ENCODE data around the gene TTLL9. TPM values are rescaled to one million over a fixed set of nuclear protein-coding genes. Genes with fewer than 3 reads are reported as not detected.
"Not testable (repeated sequence)": the region's sequence is repeated elsewhere in the genome, so short reads cannot be mapped to it uniquely, and the experiment has no call there.

Gene TTLL9, protein sequence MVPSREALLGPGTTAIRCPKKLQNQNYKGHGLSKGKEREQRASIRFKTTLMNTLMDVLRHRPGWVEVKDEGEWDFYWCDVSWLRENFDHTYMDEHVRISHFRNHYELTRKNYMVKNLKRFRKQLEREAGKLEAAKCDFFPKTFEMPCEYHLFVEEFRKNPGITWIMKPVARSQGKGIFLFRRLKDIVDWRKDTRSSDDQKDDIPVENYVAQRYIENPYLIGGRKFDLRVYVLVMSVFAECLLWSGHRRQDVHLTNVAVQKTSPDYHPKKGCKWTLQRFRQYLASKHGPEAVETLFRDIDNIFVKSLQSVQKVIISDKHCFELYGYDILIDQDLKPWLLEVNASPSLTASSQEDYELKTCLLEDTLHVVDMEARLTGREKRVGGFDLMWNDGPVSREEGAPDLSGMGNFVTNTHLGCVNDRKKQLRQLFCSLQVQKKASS
- total RNA-seq (0.26 TPM), polyA plus RNA-seq (0.20 TPM)

DNA sequence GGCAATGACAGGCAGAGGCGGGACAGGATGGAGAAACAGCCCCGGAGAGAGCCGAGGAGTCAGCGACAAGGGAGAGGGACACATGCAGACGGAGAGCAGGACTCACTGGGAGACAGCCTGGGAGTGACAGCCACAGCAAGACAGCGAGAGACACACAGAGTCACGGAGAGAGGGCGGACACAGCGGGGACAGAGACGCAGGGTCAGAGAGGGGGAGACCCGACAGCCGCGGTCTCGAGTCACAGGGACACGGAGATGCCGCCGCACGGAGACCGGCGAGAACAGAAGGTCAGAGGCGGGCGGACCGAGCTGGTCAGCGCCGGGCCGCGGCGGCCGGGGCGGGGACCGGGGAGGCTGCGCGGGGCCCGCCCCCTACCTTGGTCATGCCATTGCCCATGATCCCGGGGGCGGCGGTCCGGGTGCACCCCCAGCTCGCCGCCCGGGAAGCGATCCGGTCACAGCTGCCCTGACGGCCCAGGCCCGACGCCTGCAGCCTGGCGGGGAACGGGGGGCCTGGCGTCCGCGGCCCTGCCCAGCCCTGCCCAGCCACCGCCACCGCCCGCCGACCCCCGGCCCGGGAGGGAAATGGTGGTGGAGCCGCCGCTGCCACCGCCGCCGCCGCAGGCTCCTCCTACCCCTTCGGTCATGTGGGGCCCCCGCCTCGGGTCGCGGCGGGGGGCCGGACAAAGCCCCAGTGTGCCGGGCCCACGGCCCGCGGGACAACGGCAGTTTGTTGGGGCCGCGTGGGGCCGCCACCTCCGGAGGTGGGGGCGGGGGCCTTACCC is at the start of gene TTLL9, which contains the start of gene DUSP15:
TTLL9 (plus strand) TSS at position 693 of the 784 bp plus-strand sequence. CDS start 493 bp downstream, outside the sequence.
DUSP15 (minus strand) TSS at position 586 of the 784 bp plus-strand sequence; CDS start at position 396, 190 bp downstream.
- DNase-seq (ENCODE audit: extremely low spot score), result no peak
- H3K4me3 ChIP-seq (ENCODE audit: low read depth, low read length), result peak within 1 kb of the TSS; percentile 67
- peak within 1 kb of the TSS; percentile 48 for H3K27ac ChIP-seq (ENCODE audit: low read depth)
- H3K36me3 ChIP-seq (ENCODE audit: insufficient read depth), result no peaks in the 10 kb centered on the region
- no peaks in the 10 kb centered on the region for H3K4me1 ChIP-seq (ENCODE audit: insufficient read depth)
- WGBS, result under 1% methylated on average over 80 of the region's 80 CpGs

DNA sequence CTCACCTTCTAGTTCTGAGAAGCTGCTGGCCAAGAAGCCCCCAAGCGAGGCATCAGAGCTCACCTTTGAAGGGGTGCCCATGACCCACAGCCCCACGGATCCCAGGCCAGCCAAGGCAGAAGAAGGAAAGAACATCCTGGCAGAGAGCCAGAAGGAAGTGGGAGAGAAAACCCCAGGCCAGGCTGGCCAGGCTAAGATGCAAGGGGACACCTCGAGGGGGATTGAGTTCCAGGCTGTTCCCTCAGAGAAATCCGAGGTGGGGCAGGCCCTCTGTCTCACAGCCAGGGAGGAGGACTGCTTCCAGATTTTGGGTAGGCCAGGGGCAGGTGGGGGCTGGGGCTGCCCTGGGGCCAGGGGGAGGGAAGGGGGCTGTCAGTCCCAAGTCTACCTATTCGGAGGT is 49.0 kb upstream of the TTLL9 start:
- no peak overlapping the region for H3K27ac ChIP-seq (ENCODE audit: low read depth)
- H3K36me3 ChIP-seq (ENCODE audit: insufficient read depth), result no peaks in the 10 kb centered on the region
- H3K4me3 ChIP-seq (ENCODE audit: low read depth, low read length), result no peak overlapping the region
- 60% methylated on average over 5 of the region's 5 CpGs for WGBS
- no peaks in the 10 kb centered on the region for H3K4me1 ChIP-seq (ENCODE audit: insufficient read depth)
- DNase-seq (ENCODE audit: extremely low spot score), result no peak

DNA sequence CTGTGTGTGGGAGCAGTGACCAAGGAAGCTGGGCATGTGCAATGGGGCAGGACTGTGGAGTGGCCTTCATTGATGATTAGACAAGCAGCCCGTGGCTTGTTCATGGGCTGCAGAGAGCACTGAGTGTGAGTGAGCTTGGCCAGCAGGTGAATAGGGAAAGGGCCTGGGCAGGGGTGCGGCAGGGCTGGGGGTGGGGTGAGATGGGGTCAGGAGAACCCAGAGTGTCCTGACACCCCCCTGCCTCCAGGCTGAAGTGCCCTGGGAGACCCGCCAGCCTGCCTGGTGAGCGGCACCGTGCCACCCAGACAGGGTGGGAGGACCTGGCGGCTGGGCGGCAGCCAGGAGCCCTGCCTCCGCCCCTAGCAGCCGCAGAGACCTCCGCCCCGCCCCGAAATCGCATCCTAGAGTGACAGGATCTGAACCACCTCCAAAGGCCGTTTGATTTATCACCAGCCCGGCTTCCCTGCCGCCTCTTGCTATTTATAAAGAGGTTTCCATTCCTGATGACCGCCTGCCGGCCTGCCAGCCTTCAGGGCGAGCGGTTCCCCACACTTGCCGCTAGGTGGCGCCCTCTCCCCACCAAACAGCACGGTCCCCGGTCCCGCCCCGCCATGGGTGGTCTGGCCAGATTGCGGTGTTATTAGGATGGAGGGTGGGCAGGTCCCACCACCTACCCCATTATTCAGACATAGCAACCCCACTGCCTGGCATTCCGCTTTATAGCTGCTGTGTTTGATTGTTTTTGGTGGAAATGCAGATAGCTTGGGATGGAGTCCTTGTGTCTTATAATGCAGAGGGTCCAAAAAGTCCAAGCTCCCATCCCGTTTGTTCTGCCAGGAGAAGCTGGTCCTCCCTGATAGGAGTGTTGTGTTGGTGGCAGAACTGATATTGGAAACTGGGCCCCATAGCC is 47.8 kb upstream of the TTLL9 start:
- Histone ChIP-seq H3K27ac (ENCODE audit: low read depth) (no peak overlapping the region), H3K4me3 (ENCODE audit: low read depth, low read length) (no peak overlapping the region), H3K4me1 (ENCODE audit: insufficient read depth) (no peaks in the 10 kb centered on the region), H3K36me3 (ENCODE audit: insufficient read depth) (no peaks in the 10 kb centered on the region)
- 4% methylated on average over 29 of the region's 29 CpGs for WGBS
- peak; percentile 49 for DNase-seq (ENCODE audit: extremely low spot score)

DNA sequence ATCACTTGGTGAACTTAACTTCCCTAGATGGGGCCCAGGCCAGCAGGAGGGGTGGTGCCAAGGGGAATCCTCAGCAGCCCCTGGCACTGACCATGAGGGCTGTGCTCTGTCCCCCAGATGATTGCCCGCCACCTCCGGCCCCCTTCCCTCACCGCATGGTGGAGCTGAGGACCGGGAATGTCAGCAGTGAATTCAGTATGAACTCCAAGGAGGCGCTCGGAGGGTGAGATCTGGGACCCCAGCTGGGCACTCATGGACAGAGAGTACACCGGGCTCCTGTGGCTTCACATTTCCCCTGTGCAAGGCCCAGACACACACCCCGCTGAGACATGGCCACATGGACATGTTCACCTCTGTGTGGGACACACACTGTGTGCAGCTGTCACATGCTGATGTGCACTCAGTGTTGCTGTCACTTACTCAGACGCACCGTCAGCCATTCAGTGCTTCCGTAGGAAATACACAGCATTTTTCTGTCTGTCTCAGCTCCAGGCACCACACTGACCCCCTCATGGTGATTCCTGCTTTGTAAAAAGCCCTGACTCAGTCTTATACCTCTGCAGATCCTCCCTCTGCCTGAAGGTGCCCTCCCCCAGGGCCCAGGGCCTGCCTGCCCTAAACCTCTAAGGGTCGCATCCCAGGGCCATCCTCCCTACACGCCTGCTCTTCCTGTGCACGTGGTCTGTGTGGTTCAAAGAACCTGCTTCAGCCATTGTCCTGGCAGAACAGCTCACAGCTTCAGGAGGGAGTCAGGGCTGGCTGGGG is 46.9 kb upstream of the TTLL9 start:
- DNase-seq (ENCODE audit: extremely low spot score), result no peak
- no peaks in the 10 kb centered on the region for H3K36me3 ChIP-seq (ENCODE audit: insufficient read depth)
- H3K4me3 ChIP-seq (ENCODE audit: low read depth, low read length), result no peak overlapping the region
- H3K4me1 ChIP-seq (ENCODE audit: insufficient read depth), result no peaks in the 10 kb centered on the region
- 53% methylated on average over 14 of the region's 14 CpGs for WGBS
- H3K27ac ChIP-seq (ENCODE audit: low read depth), result no peak overlapping the region

DNA sequence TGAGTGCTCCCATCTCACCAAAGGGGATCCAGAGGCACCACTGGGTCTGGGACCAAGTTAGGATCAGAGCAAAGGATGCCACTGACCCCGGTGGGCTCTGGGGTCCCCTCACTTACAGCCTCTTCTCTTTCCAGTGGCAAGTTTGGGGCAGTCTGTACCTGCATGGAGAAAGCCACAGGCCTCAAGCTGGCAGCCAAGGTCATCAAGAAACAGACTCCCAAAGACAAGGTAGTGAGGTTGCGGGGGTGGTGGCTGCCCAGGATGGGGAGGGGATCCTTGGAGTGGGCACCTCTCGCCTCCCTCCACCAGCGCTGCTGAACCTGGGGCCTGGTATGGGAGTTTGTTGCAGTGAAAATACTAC is 46.3 kb upstream of the TTLL9 start:
- Histone ChIP-seq H3K4me3 (ENCODE audit: low read depth, low read length) (no peak overlapping the region), H3K27ac (ENCODE audit: low read depth) (no peak overlapping the region), H3K36me3 (ENCODE audit: insufficient read depth) (no peaks in the 10 kb centered on the region), H3K4me1 (ENCODE audit: insufficient read depth) (no peaks in the 10 kb centered on the region)
- 92% methylated on average over 4 of the region's 4 CpGs for WGBS
- DNase-seq (ENCODE audit: extremely low spot score), result no peak

DNA sequence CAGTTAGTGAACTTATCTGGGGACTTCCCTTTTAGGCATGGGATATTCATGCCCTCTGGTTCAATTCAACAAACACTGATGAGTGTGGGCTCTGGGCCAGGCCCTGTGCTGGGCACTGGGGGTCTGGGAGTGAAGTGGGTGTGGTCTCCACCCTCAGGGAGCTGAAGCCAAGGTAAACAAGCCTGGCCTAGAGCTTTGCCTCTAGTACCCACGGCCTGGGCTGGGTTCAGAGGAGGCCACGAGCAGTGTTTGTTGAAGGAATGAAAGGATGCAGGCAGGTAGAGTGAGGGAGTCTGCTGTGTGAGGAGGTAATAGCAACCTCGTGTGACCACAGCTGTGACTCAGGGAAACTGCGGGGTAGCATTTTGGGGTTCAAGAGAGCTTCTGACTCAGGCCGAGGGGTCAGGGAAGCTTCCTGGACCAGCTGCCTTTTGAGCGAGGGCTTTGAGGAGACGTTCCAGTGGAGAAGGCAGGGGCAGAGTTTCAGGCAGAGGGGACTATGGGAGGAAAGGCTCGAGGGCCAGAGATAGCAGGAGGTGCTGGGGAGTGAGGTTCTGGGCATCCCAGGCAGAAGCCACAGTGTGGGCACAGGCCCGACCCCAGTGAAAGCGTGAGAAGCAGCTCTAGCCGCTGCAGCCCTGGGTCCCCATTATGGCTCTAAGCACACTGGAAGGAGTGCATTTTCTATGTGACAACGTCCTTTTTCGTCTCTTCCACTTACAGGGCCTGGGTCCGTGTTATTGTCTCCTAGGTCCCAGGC is 45.7 kb upstream of the TTLL9 start:
- Histone ChIP-seq H3K36me3 (ENCODE audit: insufficient read depth) (no peaks in the 10 kb centered on the region), H3K4me1 (ENCODE audit: insufficient read depth) (no peaks in the 10 kb centered on the region), H3K27ac (ENCODE audit: low read depth) (no peak overlapping the region), H3K4me3 (ENCODE audit: low read depth, low read length) (no peak overlapping the region)
- DNase-seq (ENCODE audit: extremely low spot score), result no peak
- 81% methylated on average over 14 of the region's 14 CpGs for WGBS

DNA sequence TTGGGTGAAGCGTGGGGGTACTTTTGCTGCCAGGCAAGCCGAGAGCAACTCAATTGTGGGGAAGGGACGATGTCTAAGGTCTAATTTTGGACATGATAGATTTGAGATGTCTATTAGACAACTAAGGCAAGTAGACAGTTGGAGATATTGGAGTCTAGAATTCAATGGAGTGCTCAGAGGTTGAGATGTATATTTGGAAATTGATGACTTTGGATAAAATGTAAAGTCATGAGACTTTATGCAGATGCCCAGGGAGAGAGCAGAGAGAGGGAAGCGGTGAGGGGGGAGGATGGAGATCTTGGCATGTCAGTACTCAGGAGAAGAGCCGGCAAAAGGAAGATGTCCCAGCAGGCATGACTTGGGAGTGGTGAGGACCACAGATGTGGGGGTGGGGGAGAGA is 44.4 kb upstream of the TTLL9 start:
- 85% methylated on average over 5 of the region's 5 CpGs for WGBS
- DNase-seq (ENCODE audit: extremely low spot score), result no peak
- Histone ChIP-seq H3K36me3 (ENCODE audit: insufficient read depth) (no peaks in the 10 kb centered on the region), H3K4me1 (ENCODE audit: insufficient read depth) (no peaks in the 10 kb centered on the region), H3K4me3 (ENCODE audit: low read depth, low read length) (no peak overlapping the region), H3K27ac (ENCODE audit: low read depth) (no peak overlapping the region)

DNA sequence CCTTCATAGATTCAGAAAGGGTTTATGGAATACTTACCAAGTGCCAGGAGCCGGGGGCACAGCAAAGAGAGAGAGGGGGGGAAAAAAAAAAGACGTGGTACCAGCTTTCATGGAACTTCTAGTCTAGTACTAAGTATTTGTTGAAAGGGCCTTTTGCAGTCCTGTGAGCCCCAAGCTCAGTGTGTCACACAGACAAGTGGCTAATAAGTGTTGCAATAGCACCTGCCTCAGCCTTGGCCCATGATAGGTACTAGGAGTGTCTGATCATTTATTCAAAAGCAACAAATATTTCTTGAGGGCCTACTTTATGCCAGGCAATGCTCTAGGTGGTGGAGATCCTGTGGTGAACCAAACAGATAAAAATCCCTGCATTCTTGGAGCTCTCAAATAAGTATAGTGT is 43.4 kb upstream of the TTLL9 start:
- H3K27ac ChIP-seq (ENCODE audit: low read depth), result no peak overlapping the region
- no peaks in the 10 kb centered on the region for H3K36me3 ChIP-seq (ENCODE audit: insufficient read depth)
- no peaks in the 10 kb centered on the region for H3K4me1 ChIP-seq (ENCODE audit: insufficient read depth)
- no peak for DNase-seq (ENCODE audit: extremely low spot score)
- WGBS, result 78% methylated on average over 2 of the region's 2 CpGs
- H3K4me3 ChIP-seq (ENCODE audit: low read depth, low read length), result no peak overlapping the region

DNA sequence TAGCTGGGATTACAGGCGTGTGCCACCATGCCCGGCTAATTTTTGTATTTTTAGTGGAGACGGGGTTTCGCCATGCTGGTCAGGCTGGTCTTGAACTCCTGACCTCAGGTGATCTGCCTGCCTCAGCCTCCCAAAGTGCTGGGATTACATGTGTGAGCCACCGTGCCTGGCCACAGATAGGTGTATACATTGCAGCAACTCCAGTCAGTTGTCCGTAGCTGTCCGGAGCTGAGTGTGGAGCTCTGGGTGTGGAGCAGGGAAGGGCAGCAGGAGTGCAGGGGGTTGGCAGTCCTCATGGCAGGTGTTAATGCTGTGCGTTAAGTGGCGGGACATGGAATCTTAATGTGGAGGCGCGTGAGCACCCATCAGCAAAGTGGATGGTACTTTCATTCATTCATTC is 42.4 kb upstream of the TTLL9 start:
- not testable (repeated sequence) for H3K4me1 ChIP-seq (ENCODE audit: insufficient read depth); H3K4me3 ChIP-seq (ENCODE audit: low read depth, low read length); H3K27ac ChIP-seq (ENCODE audit: low read depth); H3K36me3 ChIP-seq (ENCODE audit: insufficient read depth); DNase-seq (ENCODE audit: extremely low spot score)
- 94% methylated on average over 11 of the region's 11 CpGs for WGBS

DNA sequence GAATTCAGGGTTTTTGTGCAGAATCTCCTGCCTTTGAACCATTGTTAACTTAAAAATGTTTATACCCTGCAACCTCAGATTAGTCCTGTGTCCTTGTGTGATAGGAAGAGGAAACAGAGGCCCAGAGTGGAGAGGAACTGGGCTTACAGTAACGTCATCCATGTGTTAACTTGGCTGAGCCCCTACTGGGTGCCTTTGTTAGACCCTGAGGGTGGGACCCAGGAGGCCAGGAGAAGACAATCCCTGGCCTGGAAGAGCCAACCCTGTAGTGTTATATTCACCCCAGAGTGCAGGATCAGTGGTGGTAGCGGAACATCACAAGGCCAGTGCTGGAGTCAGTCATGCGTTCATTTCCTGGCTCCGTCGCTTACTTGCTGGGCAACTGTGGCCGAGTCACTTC is 40.7 kb upstream of the TTLL9 start:
- H3K36me3 ChIP-seq (ENCODE audit: insufficient read depth), result no peaks in the 10 kb centered on the region
- no peak for DNase-seq (ENCODE audit: extremely low spot score)
- no peak overlapping the region for H3K4me3 ChIP-seq (ENCODE audit: low read depth, low read length)
- no peaks in the 10 kb centered on the region for H3K4me1 ChIP-seq (ENCODE audit: insufficient read depth)
- WGBS, result 84% methylated on average over 6 of the region's 6 CpGs
- no peak overlapping the region for H3K27ac ChIP-seq (ENCODE audit: low read depth)

DNA sequence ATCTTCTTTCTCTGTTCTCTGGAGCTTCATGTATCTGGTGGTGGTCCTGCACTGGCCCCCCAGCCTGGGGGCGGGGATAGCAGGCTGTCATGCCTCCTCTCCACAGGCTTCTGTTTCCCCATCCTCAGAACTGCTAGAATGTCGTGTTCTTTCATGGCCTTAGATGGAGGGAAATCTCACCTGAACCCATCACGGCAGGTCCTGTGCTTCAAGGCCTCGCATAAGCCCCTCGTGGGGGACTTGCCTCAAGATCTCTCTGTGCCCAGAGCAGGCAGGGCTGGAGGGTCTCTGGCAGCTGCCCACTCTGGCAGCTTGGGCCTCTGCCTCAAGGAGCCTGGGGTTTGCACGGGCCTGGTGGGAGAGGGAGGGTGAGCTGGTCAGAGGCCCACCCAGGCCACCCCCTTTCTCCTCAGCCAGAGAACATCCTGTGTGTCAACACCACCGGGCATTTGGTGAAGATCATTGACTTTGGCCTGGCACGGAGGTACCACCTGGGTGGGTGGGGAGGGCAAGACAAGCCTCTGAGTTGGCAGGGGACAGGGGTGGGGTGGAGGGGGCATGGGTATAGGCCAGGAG is 39.9 kb upstream of the TTLL9 start:
- 84% methylated on average over 8 of the region's 8 CpGs for WGBS
- no peak for DNase-seq (ENCODE audit: extremely low spot score)
- Histone ChIP-seq H3K4me3 (ENCODE audit: low read depth, low read length) (no peak overlapping the region), H3K27ac (ENCODE audit: low read depth) (no peak overlapping the region), H3K36me3 (ENCODE audit: insufficient read depth) (no peaks in the 10 kb centered on the region), H3K4me1 (ENCODE audit: insufficient read depth) (no peaks in the 10 kb centered on the region)

DNA sequence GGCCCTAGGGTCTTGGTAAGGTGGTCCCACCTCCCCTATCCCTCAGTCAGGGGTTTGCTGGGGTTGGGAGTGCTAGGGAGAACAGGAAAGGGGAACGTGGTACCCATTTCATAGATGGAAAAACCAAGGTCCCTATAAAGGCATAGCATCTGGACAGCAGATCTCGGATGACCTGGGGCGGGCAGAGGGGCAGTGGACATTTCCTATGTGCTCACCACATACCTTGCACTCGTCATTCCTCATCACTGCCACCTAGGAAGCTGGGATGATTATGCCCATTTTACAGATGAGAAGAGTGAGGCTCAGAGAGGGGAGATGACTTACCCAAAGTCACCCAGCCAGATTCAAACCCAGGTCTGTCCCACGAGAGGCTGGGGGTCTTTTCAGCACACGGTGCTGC is 39.2 kb upstream of the TTLL9 start:
- 93% methylated on average over 6 of the region's 6 CpGs for WGBS
- H3K4me3 ChIP-seq (ENCODE audit: low read depth, low read length), result no peak overlapping the region
- no peak for DNase-seq (ENCODE audit: extremely low spot score)
- no peaks in the 10 kb centered on the region for H3K36me3 ChIP-seq (ENCODE audit: insufficient read depth)
- H3K27ac ChIP-seq (ENCODE audit: low read depth), result no peak overlapping the region
- H3K4me1 ChIP-seq (ENCODE audit: insufficient read depth), result no peaks in the 10 kb centered on the region

Data from urinary bladder (tissue), 4 donors.